ENCODE results near the gene CORO2A. TPM values are rescaled to one million over a fixed set of nuclear protein-coding genes. Genes with fewer than 3 reads are reported as not detected.

CORO2A gene
- total RNA-seq, 5 donors from 2014 or later (not counting 1 experiment from before 2014, with no cell fraction given), result 9.1 to 12.4 (median 10.8) TPM

GRCh38 chr9:98234245-98234825, 41.9 kb upstream of the CORO2A start:
- peaks cover 36% of the 10 kb centered on the region for H3K36me3 Mint-ChIP-seq
- Histone ChIP-seq H3K27ac (ENCODE audit: low read length) (no peak overlapping the region), H3K9me3 (no peaks in the 10 kb centered on the region), H3K4me3 (ENCODE audit: control insufficient read depth in 1 of 2, extremely low read depth in 1 of 2, low read length in 1 of 2) (no peak overlapping the region), H3K4me1 (ENCODE audit: control insufficient read depth in 1 of 2, extremely low read depth in 1 of 2, insufficient read depth in 2 of 2, low read length in 2 of 2) (no peaks in the 10 kb centered on the region), H3K27me3 (replicated peaks in 1 of 2; ENCODE audit: control insufficient read depth in 2 of 2, extremely low read depth in 1 of 2, insufficient read depth in 2 of 2, low read length in 1 of 2) (no peaks in the 10 kb centered on the region), H3K36me3 (ENCODE audit: control insufficient read depth in 2 of 2, extremely low read depth in 1 of 2, insufficient read depth in 1 of 2, low read length in 1 of 2) (peaks cover 0 to 29% of the 10 kb centered on the region in 2 donors)
- DNase-seq, result peak in 1 of 35 experiments; percentile 15
- CTCF ChIA-PET, result no interaction called here
- no peaks in the 10 kb centered on the region for H3K4me1 Mint-ChIP-seq
- 87% methylated on average over 8 of the region's 9 CpGs for WGBS (ENCODE audit: insufficient coverage)
- no peaks in the 10 kb centered on the region for H3K9me3 Mint-ChIP-seq
- POLR2A ChIA-PET, result no interaction called here
- ATAC-seq (replicated peaks in 1 of 4), result no peak
- H3K4me3 Mint-ChIP-seq, result no peak overlapping the region
- H3K27ac Mint-ChIP-seq, result no peak overlapping the region
- no peaks in the 10 kb centered on the region for H3K27me3 Mint-ChIP-seq

- ATAC-seq (replicated peaks in 1 of 4) (no peak), DNase-seq (no peak)
- Histone ChIP-seq H3K27me3 (replicated peaks in 1 of 2; ENCODE audit: control insufficient read depth in 2 of 2, extremely low read depth in 1 of 2, insufficient read depth in 2 of 2, low read length in 1 of 2) (no peaks in the 10 kb centered on the region), H3K9me3 (no peaks in the 10 kb centered on the region), H3K4me3 (ENCODE audit: control insufficient read depth in 1 of 2, extremely low read depth in 1 of 2, low read length in 1 of 2) (no peak overlapping the region), H3K4me1 (ENCODE audit: control insufficient read depth in 1 of 2, extremely low read depth in 1 of 2, insufficient read depth in 2 of 2, low read length in 2 of 2) (no peaks in the 10 kb centered on the region), H3K36me3 (ENCODE audit: control insufficient read depth in 2 of 2, extremely low read depth in 1 of 2, insufficient read depth in 1 of 2, low read length in 1 of 2) (peaks cover 11 to 43% of the 10 kb centered on the region in 2 donors), H3K27ac (ENCODE audit: low read length) (no peak overlapping the region)
- Mint-ChIP-seq H3K4me1 (no peaks in the 10 kb centered on the region), H3K36me3 (peaks cover 43% of the 10 kb centered on the region), H3K4me3 (no peak overlapping the region), H3K27ac (no peak overlapping the region), H3K9me3 (no peaks in the 10 kb centered on the region), H3K27me3 (no peaks in the 10 kb centered on the region)
- WGBS (ENCODE audit: insufficient coverage), result 100% methylated on average over 2 of the region's 5 CpGs
- POLR2A ChIA-PET, result interaction anchor here in 1 of 2 donors (0.5 kb wide), 1 partner anchor 131 kb away, joined by 4 read pairs; no protein-coding TSS in a partner anchor
- CTCF ChIA-PET, result interaction anchor here in 1 of 2 donors (0.5 kb wide), 1 partner anchor 9 kb away, joined by 5 read pairs; no protein-coding TSS in a partner anchor
Measured at GRCh38 chr9:98232926-98233325, 40.5 kb upstream of the CORO2A start.

- Mint-ChIP-seq H3K27ac (no peak overlapping the region), H3K27me3 (no peaks in the 10 kb centered on the region), H3K4me1 (no peaks in the 10 kb centered on the region), H3K9me3 (no peaks in the 10 kb centered on the region), H3K36me3 (peaks cover 46% of the 10 kb centered on the region), H3K4me3 (no peak overlapping the region)
- Histone ChIP-seq H3K27me3 (replicated peaks in 1 of 2; ENCODE audit: control insufficient read depth in 2 of 2, extremely low read depth in 1 of 2, insufficient read depth in 2 of 2, low read length in 1 of 2) (no peaks in the 10 kb centered on the region), H3K4me1 (ENCODE audit: control insufficient read depth in 1 of 2, extremely low read depth in 1 of 2, insufficient read depth in 2 of 2, low read length in 2 of 2) (no peaks in the 10 kb centered on the region), H3K4me3 (ENCODE audit: control insufficient read depth in 1 of 2, extremely low read depth in 1 of 2, low read length in 1 of 2) (no peak overlapping the region), H3K27ac (ENCODE audit: low read length) (no peak overlapping the region), H3K36me3 (ENCODE audit: control insufficient read depth in 2 of 2, extremely low read depth in 1 of 2, insufficient read depth in 1 of 2, low read length in 1 of 2) (peaks cover 15 to 50% of the 10 kb centered on the region in 2 donors), H3K9me3 (no peaks in the 10 kb centered on the region)
- CTCF ChIA-PET, result interaction anchor here in 1 of 2 donors (0.6 kb wide), 2 partner anchors 20 to 270 kb away, joined by 3 to 5 read pairs; no protein-coding TSS in a partner anchor
- ATAC-seq (replicated peaks in 1 of 4) (no peak), DNase-seq (no peak)
- POLR2A ChIA-PET, result no interaction called here
- WGBS (ENCODE audit: insufficient coverage), result no CpG with 5 or more reads among the region's 6 CpGs
Measured at GRCh38 chr9:98231770-98232478, 39.5 kb upstream of the CORO2A start.

GRCh38 chr9:98230789-98231188, 38.4 kb upstream of the CORO2A start:
- POLR2A ChIA-PET, result no interaction called here
- H3K4me3 Mint-ChIP-seq, result no peak overlapping the region

GRCh38 chr9:98230304-98230703, 37.9 kb upstream of the CORO2A start:
- Histone ChIP-seq H3K9me3 (no peaks in the 10 kb centered on the region), H3K27ac (ENCODE audit: low read length) (no peak overlapping the region), H3K4me3 (ENCODE audit: control insufficient read depth in 1 of 2, extremely low read depth in 1 of 2, low read length in 1 of 2) (no peak overlapping the region), H3K27me3 (replicated peaks in 1 of 2; ENCODE audit: control insufficient read depth in 2 of 2, extremely low read depth in 1 of 2, insufficient read depth in 2 of 2, low read length in 1 of 2) (no peaks in the 10 kb centered on the region), H3K4me1 (ENCODE audit: control insufficient read depth in 1 of 2, extremely low read depth in 1 of 2, insufficient read depth in 2 of 2, low read length in 2 of 2) (no peaks in the 10 kb centered on the region), H3K36me3 (ENCODE audit: control insufficient read depth in 2 of 2, extremely low read depth in 1 of 2, insufficient read depth in 1 of 2, low read length in 1 of 2) (peaks cover 15 to 64% of the 10 kb centered on the region in 2 donors)
- no peaks in the 10 kb centered on the region for H3K4me1 Mint-ChIP-seq
- H3K4me3 Mint-ChIP-seq, result no peak overlapping the region
- ChIA-PET POLR2A (no interaction called here), CTCF (no interaction called here)
- 96% methylated on average over 5 of the region's 6 CpGs for WGBS (ENCODE audit: insufficient coverage)
- no peaks in the 10 kb centered on the region for H3K27me3 Mint-ChIP-seq
- H3K9me3 Mint-ChIP-seq, result no peaks in the 10 kb centered on the region
- no peak overlapping the region for H3K27ac Mint-ChIP-seq
- DNase-seq, result no peak
- no peak for ATAC-seq (replicated peaks in 1 of 4)
- H3K36me3 Mint-ChIP-seq, result peaks cover 46% of the 10 kb centered on the region

More at GRCh38 chr9:98230789-98231188, 38.4 kb upstream of the CORO2A start:
- Histone ChIP-seq H3K36me3 (ENCODE audit: control insufficient read depth in 2 of 2, extremely low read depth in 1 of 2, insufficient read depth in 1 of 2, low read length in 1 of 2) (peaks cover 15 to 61% of the 10 kb centered on the region in 2 donors), H3K4me1 (ENCODE audit: control insufficient read depth in 1 of 2, extremely low read depth in 1 of 2, insufficient read depth in 2 of 2, low read length in 2 of 2) (no peaks in the 10 kb centered on the region), H3K4me3 (ENCODE audit: control insufficient read depth in 1 of 2, extremely low read depth in 1 of 2, low read length in 1 of 2) (no peak overlapping the region), H3K27ac (ENCODE audit: low read length) (no peak overlapping the region), H3K27me3 (replicated peaks in 1 of 2; ENCODE audit: control insufficient read depth in 2 of 2, extremely low read depth in 1 of 2, insufficient read depth in 2 of 2, low read length in 1 of 2) (no peaks in the 10 kb centered on the region), H3K9me3 (no peaks in the 10 kb centered on the region)
- DNase-seq (no peak), ATAC-seq (replicated peaks in 1 of 4) (no peak)
- peaks cover 50% of the 10 kb centered on the region for H3K36me3 Mint-ChIP-seq
- H3K27me3 Mint-ChIP-seq, result no peaks in the 10 kb centered on the region
- H3K4me1 Mint-ChIP-seq, result no peaks in the 10 kb centered on the region
- no peaks in the 10 kb centered on the region for H3K9me3 Mint-ChIP-seq
- no peak overlapping the region for H3K27ac Mint-ChIP-seq
- CTCF ChIA-PET, result interaction anchor here in 1 of 2 donors (0.5 kb wide), 1 partner anchor 615 kb away, joined by 5 read pairs; no protein-coding TSS in a partner anchor
- WGBS (ENCODE audit: insufficient coverage), result 94% methylated on average over 4 of the region's 6 CpGs

- no peaks in the 10 kb centered on the region for H3K9me3 ChIP-seq
- Mint-ChIP-seq H3K27me3 (no peaks in the 10 kb centered on the region), H3K36me3 (peaks cover 43% of the 10 kb centered on the region), H3K27ac (no peak overlapping the region), H3K4me3 (no peak overlapping the region), H3K4me1 (no peaks in the 10 kb centered on the region), H3K9me3 (no peaks in the 10 kb centered on the region)
- ATAC-seq (replicated peaks in 1 of 4), result no peak
- H3K4me1 ChIP-seq (ENCODE audit: control insufficient read depth in 1 of 2, extremely low read depth in 1 of 2, insufficient read depth in 2 of 2, low read length in 2 of 2), result no peaks in the 10 kb centered on the region
- 81% methylated on average over 3 of the region's 3 CpGs for WGBS (ENCODE audit: insufficient coverage)
- H3K4me3 ChIP-seq (ENCODE audit: control insufficient read depth in 1 of 2, extremely low read depth in 1 of 2, low read length in 1 of 2), result no peak overlapping the region
- no peak for DNase-seq
- H3K27ac ChIP-seq (ENCODE audit: low read length), result no peak overlapping the region
- CTCF ChIA-PET, result interaction anchor here (0.5 to 0.6 kb wide), 2 partner anchors 17 to 107 kb away, joined by 4 read pairs; no protein-coding TSS in a partner anchor
- POLR2A ChIA-PET, result interaction anchor here in 1 of 2 donors (0.6 kb wide), 1 partner anchor 77 kb away, joined by 3 read pairs; no protein-coding TSS in a partner anchor
- no peaks in the 10 kb centered on the region for H3K27me3 ChIP-seq (replicated peaks in 1 of 2; ENCODE audit: control insufficient read depth in 2 of 2, extremely low read depth in 1 of 2, insufficient read depth in 2 of 2, low read length in 1 of 2)
- H3K36me3 ChIP-seq (ENCODE audit: control insufficient read depth in 2 of 2, extremely low read depth in 1 of 2, insufficient read depth in 1 of 2, low read length in 1 of 2), result peaks cover 15 to 68% of the 10 kb centered on the region in 2 donors
Measured at GRCh38 chr9:98229620-98230019, 37.2 kb upstream of the CORO2A start.
